ENCODE data around the gene NRXN3.
"Not testable (repeated sequence)": the region's sequence is repeated elsewhere in the genome, so short reads cannot be mapped to it uniquely, and the experiment has no call there.

Gene NRXN3

DNA sequence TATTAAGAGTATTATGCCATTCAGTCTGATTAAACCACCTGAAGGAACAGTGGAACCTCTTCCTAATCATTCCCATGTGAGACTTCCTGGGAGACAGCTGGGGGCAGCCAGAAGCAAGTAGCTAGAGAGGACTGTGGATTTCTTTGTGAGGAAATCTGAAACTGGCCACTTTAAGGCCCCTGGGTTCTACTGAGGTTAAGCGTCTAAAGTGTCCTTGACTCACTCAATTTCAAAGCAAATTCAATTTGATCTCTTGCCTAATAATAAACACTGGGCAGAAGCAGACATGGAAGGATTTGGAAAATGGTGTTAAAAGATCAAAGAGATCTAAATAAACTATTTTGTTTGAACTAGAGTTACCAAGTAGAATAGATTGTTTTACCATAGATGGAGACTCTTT lies 909.9 kb downstream of the NRXN3 start:
- DNase-seq (ENCODE audit: low spot score): no peak

DNA sequence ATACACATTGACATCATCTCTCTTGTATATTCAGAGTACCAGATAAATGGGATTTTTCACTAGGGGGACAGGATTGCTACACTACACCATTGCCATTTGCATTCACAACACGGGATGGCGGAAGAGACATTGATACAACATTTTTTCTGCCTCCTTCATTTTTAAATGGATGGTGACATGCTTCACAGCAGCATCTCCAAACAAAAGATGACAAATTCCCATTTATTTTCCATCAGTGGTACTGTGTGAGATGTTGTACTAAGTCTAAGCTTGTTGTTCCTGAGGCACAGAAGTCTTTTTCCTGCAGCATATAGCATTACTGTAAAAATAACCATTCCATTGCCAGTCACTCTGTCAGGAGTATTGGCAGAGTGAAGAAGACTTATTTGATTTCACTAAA lies 912.7 kb downstream of the NRXN3 start:
- DNase-seq (ENCODE audit: low spot score): no peak

DNA sequence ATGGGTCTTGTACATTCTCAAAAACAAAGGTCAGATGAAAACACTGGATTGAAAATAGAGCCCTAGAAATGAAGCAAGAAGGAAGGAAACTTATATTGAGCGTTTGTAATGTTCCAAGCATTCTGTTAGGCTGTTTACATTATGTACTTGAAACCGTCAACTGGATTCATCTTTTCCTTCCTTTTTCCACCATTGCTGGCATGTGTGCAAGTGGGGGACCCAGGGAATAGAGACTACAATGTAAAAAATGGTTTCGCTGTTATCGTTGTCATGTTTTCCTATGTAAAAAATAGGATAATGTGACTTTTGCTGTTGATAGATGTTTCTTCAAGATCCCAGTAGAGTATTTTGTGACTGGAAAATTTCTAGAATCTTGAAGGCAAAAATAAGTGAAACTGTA lies 913.2 kb downstream of the NRXN3 start:
- no peak for DNase-seq (ENCODE audit: low spot score)

DNA sequence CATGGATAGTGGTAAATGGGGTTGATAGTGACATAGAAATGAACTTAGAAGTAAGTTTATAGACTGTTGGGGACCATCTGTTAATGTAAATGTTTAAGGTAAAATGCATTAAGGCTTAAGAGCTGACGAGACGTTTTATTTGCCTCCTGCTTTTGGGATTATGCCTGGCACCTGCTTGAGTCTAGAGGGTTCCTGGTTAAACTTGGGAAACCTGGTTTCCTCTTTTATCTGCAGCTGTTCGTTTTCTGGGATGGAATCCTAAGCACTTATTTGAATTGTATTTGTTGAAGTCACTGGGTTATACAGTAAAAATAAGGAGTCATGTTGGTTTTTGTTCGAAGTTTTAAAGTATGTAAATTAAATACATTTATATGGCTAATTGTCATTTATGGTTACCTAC lies 914.7 kb downstream of the NRXN3 start:
- no peak for DNase-seq (ENCODE audit: low spot score)

DNA sequence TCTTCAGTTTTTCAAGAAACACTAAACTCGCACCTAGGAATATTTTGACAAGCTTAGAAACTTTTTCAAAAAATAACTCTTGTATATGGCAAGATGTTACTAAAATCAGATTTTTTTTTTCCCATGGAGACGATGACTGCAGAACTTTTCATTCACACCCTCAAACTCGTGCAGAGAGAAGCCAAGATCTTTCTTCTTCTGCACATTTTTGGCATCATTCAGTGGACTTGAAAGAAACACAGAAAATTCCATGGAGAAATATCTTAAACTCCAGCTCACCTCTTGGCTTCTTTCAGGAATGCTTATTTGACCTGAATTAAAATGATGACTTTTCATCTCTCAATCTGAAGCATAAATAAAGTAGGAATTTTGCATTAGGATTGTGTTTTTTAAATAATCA lies 919.4 kb downstream of the NRXN3 start:
- no peak for DNase-seq (ENCODE audit: low spot score)

DNA sequence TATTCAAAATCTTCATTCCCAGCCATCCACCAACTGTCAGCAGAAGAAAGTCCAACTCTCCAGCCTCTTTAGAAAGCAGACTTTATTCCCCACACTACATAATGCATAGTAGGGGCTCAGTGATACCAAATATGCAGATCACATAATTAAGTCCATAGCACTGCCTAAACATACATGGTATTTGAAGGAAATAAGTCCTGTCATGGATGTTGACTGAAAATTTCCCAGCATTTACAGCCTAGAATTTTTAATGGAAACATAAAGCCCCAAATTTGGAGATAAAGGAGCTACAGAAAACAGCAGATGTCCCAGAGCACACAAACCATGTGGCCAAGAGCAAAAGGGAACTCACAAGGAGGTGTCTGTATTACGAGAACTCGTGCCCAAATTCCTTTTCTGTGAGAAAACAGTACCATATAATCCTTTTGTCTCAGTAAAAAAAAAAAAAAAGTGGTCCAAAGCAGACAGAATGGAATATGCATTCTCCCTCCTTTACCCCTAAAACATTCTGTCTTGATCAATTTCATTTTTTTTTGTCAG lies 920.5 kb downstream of the NRXN3 start:
- DNase-seq (ENCODE audit: low spot score): no peak

GRCh38 chr14:79091381-79091963 lies 921.3 kb downstream of the NRXN3 start:
- DNase-seq (ENCODE audit: low spot score): no peak

- no peak for DNase-seq (ENCODE audit: low spot score)
Observed at GRCh38 chr14:79093531-79093930, 923.4 kb downstream of the NRXN3 start.

DNA sequence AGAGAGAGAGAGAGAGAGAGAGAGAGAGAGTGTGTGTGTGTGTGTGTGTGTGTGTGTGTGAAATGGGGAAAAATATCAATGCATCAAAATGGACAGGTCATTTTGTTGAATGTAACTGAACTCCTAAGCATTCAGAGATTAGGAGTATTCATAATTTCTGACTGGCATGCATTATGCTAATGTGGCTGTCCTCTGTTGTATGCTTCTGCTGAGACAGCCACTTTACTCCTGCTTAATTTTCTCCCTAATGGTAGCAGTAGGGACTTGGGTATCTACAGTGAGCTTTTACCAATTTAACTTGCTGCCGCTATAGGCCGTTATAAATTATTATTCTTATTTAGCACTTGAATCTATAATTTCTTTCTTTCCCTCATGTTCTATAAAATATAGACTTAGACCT lies 924.8 kb downstream of the NRXN3 start:
- DNase-seq (ENCODE audit: low spot score): no peak

- DNase-seq (ENCODE audit: low spot score): no peak
Observed at GRCh38 chr14:79096811-79097210, 926.6 kb downstream of the NRXN3 start.

- DNase-seq (ENCODE audit: low spot score): no peak
Observed at GRCh38 chr14:79098324-79098723, 928.2 kb downstream of the NRXN3 start.

DNA sequence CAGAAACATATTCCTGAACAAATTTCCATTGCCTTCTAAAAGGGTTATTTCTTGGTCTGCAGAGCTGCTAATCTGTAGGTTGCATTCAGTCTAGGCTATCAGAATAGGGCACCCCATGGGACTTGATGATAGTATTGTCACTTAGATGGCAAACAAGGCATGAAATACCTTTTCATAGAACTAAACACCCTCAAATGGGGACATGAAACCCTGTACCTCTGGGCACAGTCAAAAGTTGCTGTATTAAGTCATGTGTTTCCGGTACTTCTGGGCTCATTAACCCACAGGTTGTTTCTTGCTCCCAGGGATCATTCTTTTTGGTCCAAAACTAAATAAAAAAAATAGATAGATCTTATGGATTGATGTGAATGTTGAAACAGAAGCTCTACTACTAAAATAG lies 930.4 kb downstream of the NRXN3 start:
- no peak for DNase-seq (ENCODE audit: low spot score)

GRCh38 chr14:79101388-79101787 lies 931.2 kb downstream of the NRXN3 start:
- no peak for DNase-seq (ENCODE audit: low spot score)

DNA sequence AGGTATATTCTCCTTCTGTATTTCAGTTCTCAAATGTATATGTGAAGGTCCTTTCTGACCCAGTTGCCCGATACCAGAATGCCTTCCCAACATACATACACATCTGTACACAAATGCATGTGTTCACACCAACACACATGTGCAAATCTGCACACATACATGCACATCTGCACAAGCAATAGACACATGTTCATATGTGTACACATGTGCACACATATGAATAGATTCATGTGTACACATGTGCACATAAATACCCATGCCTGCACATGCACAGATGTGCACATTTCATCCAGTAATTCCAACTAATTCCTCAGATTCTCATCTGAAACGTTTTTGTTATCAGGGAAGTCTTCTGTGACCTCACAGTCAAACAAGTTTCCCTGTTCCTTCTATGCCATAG lies 933.6 kb downstream of the NRXN3 start:
- no peak for DNase-seq (ENCODE audit: low spot score)

GRCh38 chr14:79110564-79110963 lies 940.4 kb downstream of the NRXN3 start:
- DNase-seq (ENCODE audit: low spot score): not testable (repeated sequence)

GRCh38 chr14:79111987-79112501 lies 941.9 kb downstream of the NRXN3 start:
- no peak for DNase-seq (ENCODE audit: low spot score)

DNA sequence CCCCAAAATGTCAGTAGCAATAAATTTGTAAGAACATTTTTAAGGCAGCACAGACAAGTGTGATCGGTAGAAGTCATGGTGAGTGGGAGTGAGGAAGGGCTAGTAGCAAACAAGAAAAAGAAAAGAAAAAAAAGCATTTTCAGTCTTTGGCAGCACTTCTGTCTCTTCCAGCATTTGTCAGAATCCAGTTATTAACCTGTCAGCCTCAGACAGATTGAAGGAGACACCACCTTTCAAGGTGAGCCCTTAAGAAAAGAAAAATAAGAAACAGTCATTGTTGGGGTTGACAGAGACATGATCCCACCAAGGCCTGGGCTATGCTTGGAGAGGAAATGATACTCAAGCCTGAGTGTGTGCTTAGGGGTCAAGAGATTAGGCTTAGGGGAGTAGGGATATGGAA lies 947.4 kb downstream of the NRXN3 start:
- no peak for DNase-seq (ENCODE audit: low spot score)

DNA sequence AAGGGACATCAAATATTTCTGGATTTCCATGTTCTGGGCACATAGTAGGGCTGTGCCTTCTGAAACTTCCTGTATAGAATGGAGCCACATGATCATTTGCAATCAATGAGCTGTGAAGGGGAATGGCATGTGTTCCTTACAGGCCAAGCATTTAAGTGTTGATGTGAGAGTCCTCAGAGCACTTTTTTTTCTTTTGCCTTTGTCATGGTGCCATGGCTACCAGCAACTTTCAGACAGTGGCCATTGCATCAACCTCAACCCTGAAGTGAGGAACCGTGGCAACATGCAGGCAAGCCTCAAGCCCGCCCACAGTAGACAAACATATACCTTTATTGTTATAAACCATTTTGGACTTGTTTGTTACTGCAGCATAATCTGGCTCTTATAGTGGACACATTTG lies 948.1 kb downstream of the NRXN3 start:
- DNase-seq (ENCODE audit: low spot score): no peak

- no peak for DNase-seq (ENCODE audit: low spot score)
Observed at GRCh38 chr14:79134361-79134760, 964.2 kb downstream of the NRXN3 start.

- DNase-seq (ENCODE audit: low spot score): no peak
Observed at GRCh38 chr14:79136071-79137044, 966.2 kb downstream of the NRXN3 start.

DNA sequence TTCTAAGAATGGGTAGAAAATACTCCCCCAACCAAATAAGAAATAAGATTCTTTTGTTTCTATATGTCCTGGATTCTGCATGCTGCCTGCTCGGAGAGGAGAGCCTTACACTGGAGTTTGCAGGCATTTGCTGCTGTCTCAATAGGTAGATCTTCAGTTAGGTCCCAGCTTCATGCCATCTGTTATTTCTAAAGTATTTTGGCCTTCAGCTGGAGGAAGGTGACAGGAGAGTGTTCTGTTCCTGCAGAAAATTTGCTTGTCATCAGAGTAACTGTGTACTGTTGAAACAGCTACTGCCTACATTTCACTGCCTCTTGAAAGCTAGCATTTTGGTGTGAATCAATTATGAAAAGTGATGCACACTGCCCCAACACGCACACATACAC lies 966.9 kb downstream of the NRXN3 start:
- DNase-seq (ENCODE audit: low spot score): no peak

DNA sequence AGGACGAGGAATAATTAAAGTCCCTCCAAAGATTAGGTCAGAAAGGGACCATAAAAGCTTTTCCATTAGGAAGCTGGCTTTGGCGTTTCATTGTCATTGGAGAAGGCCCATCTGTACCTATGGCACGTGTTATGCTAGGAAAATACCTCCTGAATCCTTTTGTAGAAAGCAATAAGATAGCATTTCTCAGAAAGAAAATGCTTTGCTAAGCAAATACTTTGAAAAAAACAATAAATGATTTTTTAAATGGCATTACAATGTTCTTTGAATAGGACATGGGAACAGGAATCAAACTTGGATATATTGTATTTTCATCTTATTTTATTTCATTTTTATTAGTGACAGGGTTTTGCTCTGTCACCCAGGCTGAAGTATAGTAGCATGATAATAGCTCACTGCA lies 967.7 kb downstream of the NRXN3 start:
- no peak for DNase-seq (ENCODE audit: low spot score)

- DNase-seq (ENCODE audit: low spot score): no peak
Observed at GRCh38 chr14:79144896-79145295, 974.7 kb downstream of the NRXN3 start.

Data from germinal center (tissue), 1 donor.